Calu3 (cell line): ENCODE results near the gene THBS2. TPM values are rescaled to one million over a fixed set of nuclear protein-coding genes. Genes with fewer than 3 reads are reported as not detected.

Experiments used
- BruUV-seq: library from RNA; stranded (reverse); fragments of 400-500 nt; replicated peaks from 2 replicates; lab custom pipeline; 2021; lab: Mats Ljungman, UMichigan
- CTCF ChIA-PET: fragments of 300-600 bp; sonication (Branson Sonifier 250); formaldehyde crosslinking; loops from one replicate; lab custom pipeline; 2022; ENCODE audit warnings: antibody characterized with exemption; lab: Charles Lee
- DNase-seq: peaks from one replicate; pipeline ENCODE4 v3.0.0; 2022
- H3K27ac Mint-ChIP-seq: one replicate; pipeline ENCODE4 v1.8.0; 2022; ENCODE audit warnings: mixed read lengths; ENCODE audit not compliant: unreplicated experiment
- H3K27me3 Mint-ChIP-seq: one replicate; pipeline ENCODE4 v1.8.0; 2022; ENCODE audit warnings: mixed read lengths; ENCODE audit not compliant: unreplicated experiment
- H3K36me3 Mint-ChIP-seq: one replicate; pipeline ENCODE4 v1.8.0; 2022; ENCODE audit warnings: mild to moderate bottlenecking, moderate library complexity, mixed read lengths; ENCODE audit not compliant: insufficient read depth, unreplicated experiment
- H3K4me1 Mint-ChIP-seq: one replicate; pipeline ENCODE4 v1.8.0; 2022; ENCODE audit warnings: mild to moderate bottlenecking, low read depth, mixed read lengths; ENCODE audit not compliant: unreplicated experiment
- H3K4me3 Mint-ChIP-seq: one replicate; pipeline ENCODE4 v1.8.0; 2022; ENCODE audit warnings: mild to moderate bottlenecking, low read depth, moderate library complexity, mixed read lengths; ENCODE audit not compliant: unreplicated experiment
- H3K9me3 Mint-ChIP-seq: one replicate; pipeline ENCODE4 v1.8.0; 2022; ENCODE audit warnings: low read depth, mixed read lengths; ENCODE audit not compliant: unreplicated experiment
- intact Hi-C: fragments of 100-400 bp; cut with micrococcal nuclease; formaldehyde crosslinking; loops from one replicate; pipeline ENCODE4 v1.10.0; 2022; ENCODE audit not compliant: unreplicated experiment
- total RNA-seq: library from RNA; stranded (reverse); gene quantifications from 2 replicates; pipeline ENCODE4 v1.2.3, GENCODE V29; 2022
- TF ChIP-seq, protein P1 (sequence below): fragments of 200-600 bp; IDR thresholded peaks from one replicate; pipeline ENCODE4 v1.8.0; 2022; ENCODE audit warnings: antibody characterized with exemption; ENCODE audit not compliant: unreplicated experiment

The THBS2 gene
- total RNA-seq, 1 experiment from 2014 or later, result not detected

DNA sequence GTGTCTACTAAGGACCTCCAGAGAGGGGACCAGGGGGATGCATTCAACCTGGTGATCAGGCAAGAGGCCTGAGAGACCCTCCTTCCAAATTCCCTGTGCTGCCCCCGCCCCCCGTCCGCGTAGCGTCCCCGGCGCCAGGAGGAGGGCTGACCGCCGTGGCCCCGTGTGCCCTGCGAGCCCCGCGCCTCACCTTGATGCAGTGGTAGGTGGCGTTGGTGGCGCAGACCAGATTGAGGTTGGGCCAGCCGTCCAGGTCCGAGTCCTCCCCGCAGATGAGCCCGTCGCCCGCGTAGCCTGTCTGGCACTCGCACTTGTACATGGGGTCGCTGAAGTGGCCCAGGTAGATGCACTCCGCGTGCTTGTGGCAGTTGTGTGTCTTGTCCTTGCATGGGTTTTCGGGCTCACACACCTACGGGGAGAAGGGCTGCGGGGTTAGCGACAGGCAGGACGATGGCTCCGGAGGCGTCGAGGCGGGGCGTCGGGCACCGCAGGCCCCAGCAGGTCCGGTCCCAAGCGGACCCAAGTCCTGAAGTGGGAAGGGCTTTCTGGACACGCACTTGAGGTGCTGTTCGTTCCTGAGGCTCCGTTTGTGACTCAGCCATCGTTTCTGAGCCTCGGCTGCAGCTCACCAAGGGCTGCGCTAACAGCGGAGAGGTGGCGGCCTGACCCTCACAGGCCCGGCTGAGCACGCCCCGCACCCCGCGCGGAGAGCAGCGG is 21.7 kb downstream of the THBS2 start:
- no peaks in the 10 kb centered on the region for H3K36me3 Mint-ChIP-seq

DNA sequence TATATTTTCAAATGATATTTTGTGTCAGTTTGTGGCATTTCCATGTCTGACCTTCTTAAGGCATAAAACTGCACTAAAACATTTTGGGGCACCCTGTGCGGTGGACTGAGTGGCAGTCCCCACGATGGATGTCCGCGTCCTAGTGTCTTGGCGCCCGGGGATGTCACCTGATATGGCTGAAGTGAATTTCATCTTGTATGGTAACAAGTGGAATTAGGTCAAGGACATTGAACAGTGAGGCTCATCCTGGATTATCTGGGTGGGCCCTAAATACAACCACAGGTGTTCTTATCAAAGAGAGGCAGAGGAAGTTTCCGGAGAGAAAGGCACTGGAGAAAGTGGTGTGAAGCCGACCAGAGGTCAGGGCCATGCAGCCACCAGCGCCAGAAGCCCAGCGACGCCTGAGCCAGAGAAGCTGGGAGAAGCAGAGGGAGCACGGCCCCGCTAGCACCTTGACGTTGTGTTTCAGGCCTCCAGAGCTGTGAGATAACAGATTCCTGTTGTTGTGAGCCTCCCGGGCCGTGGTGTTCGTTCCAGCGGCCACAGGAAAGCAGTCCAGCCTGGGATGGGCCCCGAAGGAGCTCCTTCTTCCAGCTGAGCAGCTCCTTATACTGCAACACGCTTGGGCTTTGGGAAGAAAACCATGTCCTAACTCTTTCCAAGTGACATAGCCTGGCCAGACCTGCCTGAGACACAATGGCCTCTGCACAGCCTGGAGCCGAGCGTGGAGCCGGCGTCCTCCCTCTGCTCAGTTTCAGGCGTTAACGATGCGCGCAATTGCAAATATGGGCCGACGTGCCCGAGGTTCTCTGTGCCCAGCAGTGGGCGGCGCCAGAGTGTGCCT is 22.5 kb downstream of the THBS2 start:
- DNase-seq, result no peak

More for the DNA sequence above, 21.7 kb downstream of the THBS2 start:
- TF ChIP-seq, protein P1, sequence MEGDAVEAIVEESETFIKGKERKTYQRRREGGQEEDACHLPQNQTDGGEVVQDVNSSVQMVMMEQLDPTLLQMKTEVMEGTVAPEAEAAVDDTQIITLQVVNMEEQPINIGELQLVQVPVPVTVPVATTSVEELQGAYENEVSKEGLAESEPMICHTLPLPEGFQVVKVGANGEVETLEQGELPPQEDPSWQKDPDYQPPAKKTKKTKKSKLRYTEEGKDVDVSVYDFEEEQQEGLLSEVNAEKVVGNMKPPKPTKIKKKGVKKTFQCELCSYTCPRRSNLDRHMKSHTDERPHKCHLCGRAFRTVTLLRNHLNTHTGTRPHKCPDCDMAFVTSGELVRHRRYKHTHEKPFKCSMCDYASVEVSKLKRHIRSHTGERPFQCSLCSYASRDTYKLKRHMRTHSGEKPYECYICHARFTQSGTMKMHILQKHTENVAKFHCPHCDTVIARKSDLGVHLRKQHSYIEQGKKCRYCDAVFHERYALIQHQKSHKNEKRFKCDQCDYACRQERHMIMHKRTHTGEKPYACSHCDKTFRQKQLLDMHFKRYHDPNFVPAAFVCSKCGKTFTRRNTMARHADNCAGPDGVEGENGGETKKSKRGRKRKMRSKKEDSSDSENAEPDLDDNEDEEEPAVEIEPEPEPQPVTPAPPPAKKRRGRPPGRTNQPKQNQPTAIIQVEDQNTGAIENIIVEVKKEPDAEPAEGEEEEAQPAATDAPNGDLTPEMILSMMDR, result no peak
- no peak overlapping the region for H3K4me3 Mint-ChIP-seq
- CTCF ChIA-PET, result no interaction called here
- peaks cover 7% of the 10 kb centered on the region for H3K4me1 Mint-ChIP-seq
- intact Hi-C loops, result no loop called here
- peaks cover 18% of the 10 kb centered on the region for H3K9me3 Mint-ChIP-seq
- DNase-seq, result no peak
- no TSS peak for BruUV-seq
- no peak overlapping the region for H3K27ac Mint-ChIP-seq
- H3K27me3 Mint-ChIP-seq, result no peaks in the 10 kb centered on the region

DNA sequence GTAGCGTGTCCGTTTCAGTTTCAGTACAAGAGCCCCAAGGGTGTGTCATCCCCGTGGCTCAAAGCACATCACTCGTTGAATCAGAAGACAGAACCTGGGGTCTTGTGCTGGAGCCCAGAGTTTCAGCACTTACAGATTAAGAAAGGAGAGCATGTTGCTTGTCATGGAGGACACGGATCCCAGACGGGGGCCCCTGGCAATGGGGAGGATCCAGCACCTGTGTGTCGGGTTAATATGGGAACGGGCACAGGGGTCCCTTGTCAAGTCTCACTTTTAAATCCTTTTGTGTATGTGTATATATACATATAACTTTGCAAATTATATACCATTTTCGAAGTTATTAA is 23.4 kb downstream of the THBS2 start:
- H3K4me3 Mint-ChIP-seq, result no peak overlapping the region
- intact Hi-C loops, result no loop called here
- no peak for DNase-seq
- no peaks in the 10 kb centered on the region for H3K27me3 Mint-ChIP-seq
- CTCF ChIA-PET, result no interaction called here
- H3K36me3 Mint-ChIP-seq, result no peaks in the 10 kb centered on the region
- H3K9me3 Mint-ChIP-seq, result peaks cover 15% of the 10 kb centered on the region
- TF ChIP-seq, protein P1, result no peak
- H3K4me1 Mint-ChIP-seq, result peaks cover 7% of the 10 kb centered on the region
- BruUV-seq, result no TSS peak
- no peak overlapping the region for H3K27ac Mint-ChIP-seq

More for the DNA sequence above, 22.5 kb downstream of the THBS2 start:
- peaks cover 18% of the 10 kb centered on the region for H3K9me3 Mint-ChIP-seq
- CTCF ChIA-PET, result no interaction called here
- H3K4me3 Mint-ChIP-seq, result no peak overlapping the region
- intact Hi-C loops, result no loop called here
- no peak overlapping the region for H3K27ac Mint-ChIP-seq
- BruUV-seq, result no TSS peak
- H3K4me1 Mint-ChIP-seq, result peaks cover 7% of the 10 kb centered on the region
- TF ChIP-seq, protein P1, result no peak
- no peaks in the 10 kb centered on the region for H3K36me3 Mint-ChIP-seq
- no peaks in the 10 kb centered on the region for H3K27me3 Mint-ChIP-seq

DNA sequence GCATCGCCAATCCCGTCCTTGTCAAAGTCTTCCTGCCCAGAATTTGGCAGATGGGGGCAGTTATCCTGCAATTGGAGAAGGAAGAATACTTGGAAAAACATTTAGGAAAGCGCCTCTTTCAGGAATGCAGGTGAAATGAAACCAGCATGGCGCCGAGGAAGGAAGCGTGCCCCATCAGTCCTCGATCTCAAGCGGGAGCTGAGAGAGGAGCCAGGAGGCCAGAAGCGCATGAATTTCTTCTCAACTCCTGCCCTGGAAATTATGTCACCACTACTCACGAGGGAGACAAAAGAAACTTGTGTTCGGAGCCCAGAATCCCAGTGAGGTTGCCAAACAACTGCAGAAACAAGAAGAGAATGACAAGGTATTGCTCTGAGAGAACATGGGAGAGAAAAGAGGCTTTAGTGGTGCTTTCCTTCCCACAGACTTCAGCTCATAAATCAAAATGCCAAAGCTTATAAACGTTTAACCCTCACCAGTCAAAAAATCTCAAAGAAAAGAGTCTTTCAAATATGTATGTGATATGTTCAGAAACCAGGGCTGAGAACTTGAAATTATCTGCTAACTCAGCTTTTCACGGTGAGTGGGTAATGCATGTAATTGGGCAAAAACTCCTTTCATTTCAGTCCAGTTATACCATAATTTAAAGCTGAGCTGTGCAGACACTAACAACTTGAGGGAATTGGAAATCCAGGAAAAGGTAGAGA is 23.9 kb downstream of the THBS2 start:
- no peaks in the 10 kb centered on the region for H3K27me3 Mint-ChIP-seq
- H3K27ac Mint-ChIP-seq, result no peak overlapping the region
- no TSS peak for BruUV-seq
- TF ChIP-seq, protein P1, result no peak
- CTCF ChIA-PET, result no interaction called here
- intact Hi-C loops, result no loop called here
- H3K36me3 Mint-ChIP-seq, result no peaks in the 10 kb centered on the region
- peaks cover 15% of the 10 kb centered on the region for H3K9me3 Mint-ChIP-seq
- DNase-seq, result no peak
- peaks cover 7% of the 10 kb centered on the region for H3K4me1 Mint-ChIP-seq
- H3K4me3 Mint-ChIP-seq, result no peak overlapping the region
